Thyroid gland (tissue), 4 donors: ENCODE data around the gene ZNF143.

ENCODE experiments used
- POLR2A ChIP-seq, 2 donors: fragments of 450-650 bp; IDR thresholded peaks; one replicate each; pipeline ENCODE4 v1.6.1; 2017; ENCODE audit warnings: antibody characterized with exemption in 2 of 2, mild to moderate bottlenecking in 2 of 2, moderate library complexity in 1 of 2
- TF ChIP-seq, protein P1 (sequence below), 6 experiments: fragments of 200-600 bp in 3 of 6; fragments of 450-650 bp in 3 of 6; sonication (generic) in 3 of 6; IDR thresholded peaks; one replicate each; pipeline ENCODE4 v1.5.1; 2016 to 2019; ENCODE audit warnings: antibody characterized with exemption in 6 of 6, mild to moderate bottlenecking in 2 of 6, inconsistent platforms in 1 of 6, moderate library complexity in 1 of 6

DNA sequence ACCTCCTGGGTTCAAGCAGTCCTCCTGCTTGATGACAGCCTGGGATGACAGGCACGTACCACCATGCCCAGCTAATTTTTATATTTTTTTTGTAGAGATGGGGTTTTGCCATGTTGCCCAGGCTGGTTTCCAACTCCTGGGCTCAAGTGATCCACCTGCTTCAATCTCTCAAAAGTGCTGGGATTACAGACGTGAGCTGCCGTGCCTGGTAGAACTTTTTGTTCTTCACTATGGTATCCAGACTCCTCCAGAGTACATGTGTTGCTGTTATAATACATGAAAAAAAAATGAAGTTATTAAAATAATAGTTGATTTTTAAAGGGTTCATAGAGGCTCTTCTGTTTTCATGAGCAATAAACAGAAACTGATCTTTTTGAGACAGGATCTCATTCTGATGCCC lies 29.6 kb downstream of the ZNF143 start:
- TF ChIP-seq, protein P1, sequence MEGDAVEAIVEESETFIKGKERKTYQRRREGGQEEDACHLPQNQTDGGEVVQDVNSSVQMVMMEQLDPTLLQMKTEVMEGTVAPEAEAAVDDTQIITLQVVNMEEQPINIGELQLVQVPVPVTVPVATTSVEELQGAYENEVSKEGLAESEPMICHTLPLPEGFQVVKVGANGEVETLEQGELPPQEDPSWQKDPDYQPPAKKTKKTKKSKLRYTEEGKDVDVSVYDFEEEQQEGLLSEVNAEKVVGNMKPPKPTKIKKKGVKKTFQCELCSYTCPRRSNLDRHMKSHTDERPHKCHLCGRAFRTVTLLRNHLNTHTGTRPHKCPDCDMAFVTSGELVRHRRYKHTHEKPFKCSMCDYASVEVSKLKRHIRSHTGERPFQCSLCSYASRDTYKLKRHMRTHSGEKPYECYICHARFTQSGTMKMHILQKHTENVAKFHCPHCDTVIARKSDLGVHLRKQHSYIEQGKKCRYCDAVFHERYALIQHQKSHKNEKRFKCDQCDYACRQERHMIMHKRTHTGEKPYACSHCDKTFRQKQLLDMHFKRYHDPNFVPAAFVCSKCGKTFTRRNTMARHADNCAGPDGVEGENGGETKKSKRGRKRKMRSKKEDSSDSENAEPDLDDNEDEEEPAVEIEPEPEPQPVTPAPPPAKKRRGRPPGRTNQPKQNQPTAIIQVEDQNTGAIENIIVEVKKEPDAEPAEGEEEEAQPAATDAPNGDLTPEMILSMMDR (IDR thresholded peaks at IDR 0.05), result no peak
- TF ChIP-seq POLR2A (IDR thresholded peaks at IDR 0.05), result no peak
